CD14-positive monocyte (primary cell): ENCODE results near the gene EPAS1. TPM values are rescaled to one million over a fixed set of nuclear protein-coding genes. Genes with fewer than 3 reads are reported as not detected.
A peak's percentile ranks its signal among the peaks of the same experiment; 100 is the strongest.

Experiments
- DNase-seq, 3 donors: peaks; one replicate each; pipeline ENCODE4 v3.0.0-alpha.2; 2011 to 2022
- H2AFZ ChIP-seq: 2 replicates; pipeline ENCODE4 v1.6.0; 2012; ENCODE audit warnings: mild to moderate bottlenecking, low read depth, low read length, inconsistent platforms; ENCODE audit not compliant: insufficient read depth, poor library complexity, severe bottlenecking
- H3K27ac ChIP-seq, 2 donors: 1 replicate in 1 of 2; 2 replicates in 1 of 2; pipeline ENCODE4 v1.5.1; 2012 to 2013; ENCODE audit warnings: low read length in 2 of 2, control low read depth in 1 of 2, inconsistent platforms in 1 of 2, low read depth in 1 of 2, mild to moderate bottlenecking in 1 of 2
- H3K27me3 ChIP-seq, 2 donors: one replicate each; pipeline versions ENCODE4 v1.6.0 to v1.6.1; 2011 to 2013; ENCODE audit warnings: low read length in 2 of 2; ENCODE audit not compliant: control insufficient read depth in 2 of 2, insufficient read depth in 2 of 2
- H3K36me3 ChIP-seq, 2 donors: replicated peaks in 1 of 2; 1 replicate in 1 of 2; 2 replicates in 1 of 2; pipeline versions ENCODE4 v1.5.1 to v1.6.1; 2012 to 2013; ENCODE audit warnings: low read length in 2 of 2, control low read depth in 1 of 2, inconsistent platforms in 1 of 2, mild to moderate bottlenecking in 1 of 2; ENCODE audit not compliant: insufficient read depth in 2 of 2, control insufficient read depth in 1 of 2
- H3K4me1 ChIP-seq, 2 donors: 1 replicate in 1 of 2; 2 replicates in 1 of 2; pipeline versions ENCODE4 v1.5.1 to v1.6.1; 2012 to 2013; ENCODE audit warnings: low read length in 2 of 2, control low read depth in 1 of 2, inconsistent platforms in 1 of 2, mild to moderate bottlenecking in 1 of 2, moderate library complexity in 1 of 2; ENCODE audit not compliant: insufficient read depth in 2 of 2, control insufficient read depth in 1 of 2
- H3K4me2 ChIP-seq: replicated peaks from 2 replicates; pipeline ENCODE3; 2012; ENCODE audit warnings: low read length, moderate library complexity, mild to moderate bottlenecking; ENCODE audit not compliant: poor library complexity, severe bottlenecking; ENCODE audit errors: extremely low read depth
- H3K4me3 ChIP-seq, 3 experiments: fragments of 200-600 bp in 1 of 3; sonication (generic) in 1 of 3; replicated peaks in 1 of 3; 1 replicate in 2 of 3; 2 replicates in 1 of 3; pipeline ENCODE4 v1.5.1; 2011 to 2013; ENCODE audit warnings: low read length in 3 of 3, mild to moderate bottlenecking in 3 of 3, control low read depth in 2 of 3, low read depth in 2 of 3, inconsistent platforms in 1 of 3, moderate library complexity in 1 of 3
- H3K79me2 ChIP-seq: 2 replicates; pipeline ENCODE4 v1.6.0; 2012; ENCODE audit warnings: mild to moderate bottlenecking, control low read depth, inconsistent platforms, low read length, moderate library complexity; ENCODE audit not compliant: insufficient read depth
- H3K9ac ChIP-seq: 2 replicates; pipeline ENCODE4 v1.6.0; 2017; ENCODE audit warnings: low read length, mild to moderate bottlenecking; ENCODE audit not compliant: insufficient read depth, poor library complexity, severe bottlenecking
- H3K9me3 ChIP-seq, 2 donors: replicated peaks in 1 of 2; 1 replicate in 1 of 2; 2 replicates in 1 of 2; pipeline versions ENCODE4 v1.5.1 to v1.6.1; 2012 to 2013; ENCODE audit warnings: low read length in 2 of 2, control low read depth in 1 of 2; ENCODE audit not compliant: control insufficient read depth in 1 of 2, insufficient read depth in 1 of 2
- H4K20me1 ChIP-seq: 2 replicates; pipeline ENCODE4 v1.6.0; 2012; ENCODE audit warnings: mild to moderate bottlenecking, low read length, control low read depth, moderate library complexity; ENCODE audit not compliant: insufficient read depth
- H3K27ac Mint-ChIP-seq, 7 donors: one replicate each; pipeline ENCODE4 v1.8.0; 2020; ENCODE audit warnings: mild to moderate bottlenecking in 7 of 7, mixed read lengths in 7 of 7, moderate library complexity in 6 of 7, inconsistent platforms in 2 of 7
- H3K27me3 Mint-ChIP-seq, 3 donors: one replicate each; pipeline ENCODE4 v1.8.0; 2021 to 2022; ENCODE audit warnings: low read depth in 3 of 3, mild to moderate bottlenecking in 3 of 3, mixed read lengths in 3 of 3, moderate library complexity in 3 of 3, inconsistent platforms in 1 of 3
- H3K36me3 Mint-ChIP-seq, 2 donors: one replicate each; pipeline ENCODE4 v1.8.0; 2020; ENCODE audit warnings: mixed read lengths in 2 of 2, inconsistent platforms in 1 of 2, mild to moderate bottlenecking in 1 of 2
- H3K4me1 Mint-ChIP-seq: one replicate; pipeline ENCODE4 v1.8.0; 2020; ENCODE audit warnings: mild to moderate bottlenecking, mixed read lengths
- H3K4me3 Mint-ChIP-seq, 2 donors: one replicate each; pipeline ENCODE4 v1.8.0; 2020; ENCODE audit warnings: mild to moderate bottlenecking in 2 of 2, mixed read lengths in 2 of 2, moderate library complexity in 1 of 2
- H3K9me3 Mint-ChIP-seq, 7 donors: one replicate each; pipeline ENCODE4 v1.8.0; 2020 to 2022; ENCODE audit warnings: mixed read lengths in 7 of 7, mild to moderate bottlenecking in 6 of 7, moderate library complexity in 6 of 7, inconsistent platforms in 2 of 7
- WGBS: methylation state at CpG from one replicate; pipeline ENCODE4 v1.1.5; 2013; ENCODE audit warnings: missing lambda C conversion rate; ENCODE audit not compliant: insufficient coverage; 5-methylcytosine and 5-hydroxymethylcytosine counted together
- intact Hi-C, 2 donors: fragments of 100-400 bp; cut with micrococcal nuclease; formaldehyde crosslinking; loops; one replicate each; pipeline versions ENCODE4 v1.15.0 to v1.15.1; 2023
- polyA plus RNA-seq, 3 donors: library from polyadenylated mRNA; depleted of rRNA in 1 of 3; unstranded in 2 of 3; stranded (reverse) in 1 of 3; fragments of 300-500 nt in 2 of 3; fragments of >200 nt in 1 of 3; fragmentation: Illumina TruSeq in 2 of 3; gene quantifications; 1 replicate in 2 of 3; 2 replicates in 1 of 3; pipeline ENCODE4 v1.2.3, GENCODE V29; 2012 to 2021
- TF ChIP-seq, protein P1 (sequence below): fragments of 200-600 bp; IDR thresholded peaks from one replicate; pipeline ENCODE4 v1.8.0; 2022; ENCODE audit warnings: antibody characterized with exemption, mild to moderate bottlenecking

The EPAS1 gene
- polyA plus RNA-seq, 3 donors = 0.11 to 1.0 (median 0.88) TPM

DNA sequence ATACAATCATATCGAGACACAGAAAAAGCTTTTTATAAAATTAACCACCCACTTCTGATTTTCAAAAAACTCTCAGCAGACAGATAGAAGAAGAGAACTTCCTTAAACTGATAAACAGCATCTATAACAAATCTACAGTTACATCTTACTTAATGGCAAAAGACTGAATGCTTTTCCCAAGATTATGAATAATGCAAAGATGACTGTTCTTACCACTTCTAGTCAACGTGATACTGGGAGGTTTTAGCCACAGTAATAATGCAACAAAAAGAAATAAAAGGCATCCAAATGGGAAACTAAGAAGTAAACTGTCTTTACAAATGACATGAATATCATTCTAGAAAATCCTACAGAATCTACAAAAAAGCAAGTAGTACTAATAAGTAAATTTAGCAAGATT is 124.2 kb downstream of the EPAS1 start:
- H3K79me2 ChIP-seq = no peaks in the 10 kb centered on the region

DNA sequence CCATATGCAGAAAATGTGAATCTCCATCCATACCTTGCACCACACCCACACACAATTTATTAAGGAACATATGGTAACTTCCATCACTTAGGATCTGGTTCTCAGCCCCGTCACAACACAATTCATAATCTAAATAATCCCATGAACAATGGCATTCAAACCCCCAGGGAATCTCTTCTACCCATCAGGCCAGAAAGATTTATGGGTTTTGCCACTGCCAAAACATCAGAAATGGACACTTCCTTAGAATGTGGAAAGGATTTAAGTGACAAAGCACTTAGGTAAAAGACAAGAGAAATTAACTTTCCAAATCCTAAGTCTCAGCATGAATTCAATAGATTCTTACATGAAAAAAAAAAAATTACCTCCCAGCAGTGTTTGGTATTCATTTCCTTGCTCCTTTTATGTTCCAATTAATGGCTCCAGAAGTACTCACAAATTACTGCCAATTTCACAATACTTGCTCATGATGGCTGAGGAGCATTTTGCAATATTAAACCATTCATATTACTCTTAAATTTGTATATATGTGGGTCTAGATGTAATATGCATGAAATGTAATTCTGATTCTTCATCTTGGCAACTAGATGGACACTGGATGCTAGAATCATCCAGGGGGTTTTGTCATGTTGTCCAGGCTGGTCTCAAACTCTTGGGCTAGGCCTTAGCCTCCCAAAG is 125.6 kb downstream of the EPAS1 start:
- H3K9me3 Mint-ChIP-seq = peaks cover 7 to 16% (median 12%) of the 10 kb centered on the region in 7 donors
- Histone ChIP-seq H3K27me3 (no peaks in the 10 kb centered on the region), H2AFZ (peak overlapping the region; percentile 19), H3K36me3 (no peaks in the 10 kb centered on the region), H3K4me1 (peaks cover 3 to 7% of the 10 kb centered on the region in 2 donors), H3K9ac (no peak overlapping the region), H4K20me1 (no peaks in the 10 kb centered on the region), H3K9me3 (peaks cover 6 to 8% of the 10 kb centered on the region in 2 donors), H3K4me2 (no peak overlapping the region), H3K79me2 (no peaks in the 10 kb centered on the region), H3K27ac (no peak overlapping the region), H3K4me3 (no peak overlapping the region)
- H3K27ac Mint-ChIP-seq = no peak overlapping the region
- TF ChIP-seq, protein P1, sequence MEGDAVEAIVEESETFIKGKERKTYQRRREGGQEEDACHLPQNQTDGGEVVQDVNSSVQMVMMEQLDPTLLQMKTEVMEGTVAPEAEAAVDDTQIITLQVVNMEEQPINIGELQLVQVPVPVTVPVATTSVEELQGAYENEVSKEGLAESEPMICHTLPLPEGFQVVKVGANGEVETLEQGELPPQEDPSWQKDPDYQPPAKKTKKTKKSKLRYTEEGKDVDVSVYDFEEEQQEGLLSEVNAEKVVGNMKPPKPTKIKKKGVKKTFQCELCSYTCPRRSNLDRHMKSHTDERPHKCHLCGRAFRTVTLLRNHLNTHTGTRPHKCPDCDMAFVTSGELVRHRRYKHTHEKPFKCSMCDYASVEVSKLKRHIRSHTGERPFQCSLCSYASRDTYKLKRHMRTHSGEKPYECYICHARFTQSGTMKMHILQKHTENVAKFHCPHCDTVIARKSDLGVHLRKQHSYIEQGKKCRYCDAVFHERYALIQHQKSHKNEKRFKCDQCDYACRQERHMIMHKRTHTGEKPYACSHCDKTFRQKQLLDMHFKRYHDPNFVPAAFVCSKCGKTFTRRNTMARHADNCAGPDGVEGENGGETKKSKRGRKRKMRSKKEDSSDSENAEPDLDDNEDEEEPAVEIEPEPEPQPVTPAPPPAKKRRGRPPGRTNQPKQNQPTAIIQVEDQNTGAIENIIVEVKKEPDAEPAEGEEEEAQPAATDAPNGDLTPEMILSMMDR = no peak
- H3K4me1 Mint-ChIP-seq = peaks cover 15% of the 10 kb centered on the region
- no peak overlapping the region for H3K4me3 Mint-ChIP-seq
- DNase-seq = no peak
- peaks cover 0 to 3% of the 10 kb centered on the region in 2 donors for H3K36me3 Mint-ChIP-seq
- peaks cover 0 to 1% (median 0%) of the 10 kb centered on the region in 3 donors for H3K27me3 Mint-ChIP-seq
- no CpG with 5 or more reads among the region's 1 CpG for WGBS
- intact Hi-C loops = no loop called here

More for the DNA sequence above, 124.2 kb downstream of the EPAS1 start:
- Histone ChIP-seq H3K27ac (no peak overlapping the region), H2AFZ (no peak overlapping the region), H3K9me3 (peaks cover 11 to 19% of the 10 kb centered on the region in 2 donors), H3K4me1 (peaks cover 3 to 7% of the 10 kb centered on the region in 2 donors), H3K36me3 (no peaks in the 10 kb centered on the region), H3K4me3 (no peak overlapping the region), H4K20me1 (no peaks in the 10 kb centered on the region), H3K9ac (no peak overlapping the region), H3K27me3 (no peaks in the 10 kb centered on the region), H3K4me2 (no peak overlapping the region)
- TF ChIP-seq, protein P1 = no peak
- no CpG with 5 or more reads among the region's 2 CpGs for WGBS
- Mint-ChIP-seq H3K4me1 (peaks cover 15% of the 10 kb centered on the region), H3K27me3 (peaks cover 0 to 4% (median under 1%) of the 10 kb centered on the region in 3 donors), H3K36me3 (peaks cover 0 to 3% of the 10 kb centered on the region in 2 donors), H3K27ac (no peak overlapping the region), H3K4me3 (no peak overlapping the region), H3K9me3 (peaks cover 12 to 26% (median 22%) of the 10 kb centered on the region in 7 donors)
- DNase-seq = no peak
- intact Hi-C loops = no loop called here
